ENCODE results near the gene PAQR7.
"Not testable (repeated sequence)": the region's sequence is repeated elsewhere in the genome, so short reads cannot be mapped to it uniquely, and the experiment has no call there.

PAQR7 gene

DNA sequence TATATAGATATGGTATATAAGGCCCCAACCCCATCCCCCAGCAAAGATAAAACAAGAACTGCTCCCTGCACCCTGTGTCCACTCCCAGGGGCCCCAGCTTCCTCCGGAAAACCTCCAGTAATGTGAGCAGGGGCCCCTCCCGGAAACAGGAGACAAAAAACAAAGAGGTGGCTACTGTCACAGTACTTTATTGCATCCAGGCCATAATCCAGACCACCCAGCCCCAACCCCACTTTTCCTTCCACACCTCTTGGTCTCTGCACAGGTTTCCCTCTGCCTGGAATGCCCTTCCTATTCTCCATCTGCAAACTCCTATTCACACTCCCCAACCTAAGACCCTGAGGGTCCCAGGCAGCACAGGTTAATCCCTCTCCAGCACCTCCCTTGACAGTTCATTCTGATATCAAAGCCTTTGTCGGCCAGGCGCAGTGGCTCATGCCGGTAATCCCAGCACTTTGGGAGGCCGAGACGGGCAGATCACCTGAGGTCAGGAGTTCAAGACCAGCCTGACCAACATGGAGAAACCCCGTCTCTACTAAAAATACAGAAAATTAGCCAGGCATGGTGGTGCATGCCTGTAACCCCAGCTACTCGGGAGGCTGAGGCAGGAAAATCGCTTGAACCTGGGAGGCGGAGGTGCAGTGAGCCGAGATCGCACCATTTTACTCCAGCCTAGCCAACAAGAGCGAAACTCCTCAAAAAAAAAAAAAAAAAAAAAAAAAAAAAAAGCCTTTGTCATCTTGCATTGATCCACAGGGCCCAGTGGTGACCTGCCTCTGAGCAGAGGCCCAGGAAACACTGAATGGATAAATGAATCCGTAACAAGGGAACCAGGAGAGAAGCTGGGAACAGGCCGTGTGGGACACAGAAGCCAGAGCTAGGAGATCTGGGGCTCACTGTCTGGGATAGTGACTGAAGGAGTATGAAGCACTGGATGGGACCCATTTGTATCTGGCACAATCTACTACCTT is 13.9 kb downstream of the PAQR7 start:
- TF ChIP-seq GATA1 (IDR thresholded peaks at IDR 0.05; ENCODE audit: low read depth, low read length) = no peak
- no peak for TF ChIP-seq POLR2A (IDR thresholded peaks at IDR 0.05; ENCODE audit: low read length)
- peak in 1 of 2 experiments; percentile 44 for DNase-seq

DNA sequence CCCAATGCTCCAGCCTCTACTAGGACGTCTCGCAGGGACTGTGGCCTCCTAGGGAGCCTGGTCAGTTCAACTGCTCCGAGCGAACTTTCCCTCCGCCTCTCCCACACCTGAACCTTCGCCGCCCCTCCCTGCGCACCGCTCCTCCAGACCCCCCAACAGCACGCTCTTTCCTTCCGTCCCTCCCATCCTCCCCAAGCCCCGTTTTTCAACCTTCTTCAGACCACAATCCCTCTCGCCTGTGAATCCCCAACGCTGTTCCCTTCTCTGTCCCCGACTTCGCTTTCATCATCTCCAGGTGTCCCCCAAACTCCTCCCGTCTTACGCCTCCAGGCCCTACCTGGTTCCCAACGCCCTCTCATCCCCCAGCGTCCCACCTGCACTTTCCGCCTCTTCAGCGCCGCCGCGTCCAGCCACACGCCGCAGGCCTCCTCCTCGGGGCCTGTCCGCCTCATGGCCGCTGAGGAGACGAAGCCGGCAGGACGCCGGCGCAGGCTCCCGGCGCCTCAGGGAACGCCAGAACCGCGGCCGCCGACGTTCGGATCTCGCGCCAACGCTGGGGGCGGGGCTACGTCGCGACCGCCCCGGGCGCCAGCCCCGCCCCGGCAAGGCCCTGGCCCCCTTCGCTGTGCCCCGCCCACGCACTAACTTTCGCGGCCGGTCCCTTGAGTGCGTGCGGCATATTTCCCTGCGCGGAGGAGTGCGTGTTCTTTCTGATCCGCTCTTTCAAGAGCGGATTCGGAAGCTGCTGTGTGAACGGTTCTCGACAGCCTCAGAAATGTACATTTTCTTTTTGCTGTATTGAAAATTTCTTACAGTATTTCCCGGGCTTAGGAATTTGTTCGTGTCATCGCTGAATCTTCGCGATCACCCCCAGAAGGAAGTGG is 16.4 kb downstream of the PAQR7 start, which contains the start of gene AUNIP:
TSS of gene AUNIP (minus strand) at position 552 of the 884 bp plus-strand sequence. CDS start at position 452, 100 bp downstream.
- TF ChIP-seq POLR2A (IDR thresholded peaks at IDR 0.05; ENCODE audit: low read length) (peak; percentile 89), GATA1 (IDR thresholded peaks at IDR 0.05; ENCODE audit: low read depth, low read length) (no peak)
- peak; percentile 94 to 96 for DNase-seq

DNA sequence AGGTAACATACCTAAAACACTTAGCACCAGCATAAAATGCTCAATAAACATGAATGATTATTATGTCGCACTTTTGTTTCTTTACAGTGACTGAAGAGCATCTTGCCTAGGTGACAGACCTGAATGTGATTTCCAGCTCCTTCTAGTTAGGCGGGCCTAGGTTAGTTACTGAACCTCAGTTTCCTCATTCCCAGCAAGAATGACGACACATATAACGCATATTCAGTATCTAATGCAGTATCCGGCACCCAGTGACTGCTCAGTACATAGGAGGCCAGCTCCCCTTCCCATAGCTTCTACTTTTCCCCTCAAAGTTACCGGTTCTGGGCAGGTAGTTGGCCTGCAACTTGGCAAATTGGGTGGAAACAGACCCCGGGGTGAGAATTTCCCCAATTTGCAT is 17.0 kb downstream of the PAQR7 start:
- peak in 1 of 2 experiments; percentile 59 for DNase-seq
- TF ChIP-seq GATA1 (IDR thresholded peaks at IDR 0.05; ENCODE audit: low read depth, low read length) (no peak), POLR2A (IDR thresholded peaks at IDR 0.05; ENCODE audit: low read length) (no peak)

DNA sequence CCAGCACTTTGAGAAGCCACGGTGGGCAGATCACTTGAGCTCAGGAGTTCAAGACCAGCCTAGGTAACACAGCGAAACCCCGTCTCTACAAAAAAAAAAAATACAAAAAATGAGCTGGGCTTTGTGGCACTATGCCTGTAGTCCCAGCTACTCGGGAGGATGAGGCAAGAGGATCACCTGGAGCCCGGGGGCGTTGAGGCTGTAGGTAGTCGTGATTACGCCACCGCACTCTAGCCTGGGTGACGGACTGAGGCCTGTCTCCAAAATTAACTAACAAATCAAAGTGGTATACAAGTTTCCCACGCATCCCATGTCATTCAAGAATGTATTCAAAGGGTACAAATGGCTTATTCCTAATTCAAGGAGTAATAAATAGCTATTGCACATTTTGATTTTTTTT is 18.7 kb downstream of the PAQR7 start:
- DNase-seq = no peak
- no peak for TF ChIP-seq GATA1 (IDR thresholded peaks at IDR 0.05; ENCODE audit: low read depth, low read length)
- no peak for TF ChIP-seq POLR2A (IDR thresholded peaks at IDR 0.05; ENCODE audit: low read length)

DNA sequence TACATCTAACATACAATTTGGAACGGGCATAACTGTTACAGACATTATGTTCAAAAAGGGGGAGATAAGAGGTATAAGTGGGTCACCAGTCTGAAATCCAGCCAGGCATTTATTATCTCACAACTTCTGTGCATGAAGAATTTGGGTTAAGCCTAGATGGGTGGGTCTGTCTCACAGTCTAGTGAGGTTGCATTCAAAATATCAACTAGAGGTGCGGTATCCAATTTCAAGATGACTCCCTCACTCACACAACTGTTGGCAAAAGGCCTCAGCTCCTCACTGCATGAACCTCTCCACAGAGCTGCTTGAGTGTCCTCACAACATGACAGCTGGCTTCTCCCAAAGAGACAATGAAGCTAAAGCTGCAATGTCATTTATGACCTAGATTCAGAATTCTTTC is 21.0 kb downstream of the PAQR7 start:
- peak; percentile 71 to 91 for DNase-seq
- TF ChIP-seq POLR2A (IDR thresholded peaks at IDR 0.05; ENCODE audit: low read length) (no peak), GATA1 (IDR thresholded peaks at IDR 0.05; ENCODE audit: low read depth, low read length) (no peak)

DNA sequence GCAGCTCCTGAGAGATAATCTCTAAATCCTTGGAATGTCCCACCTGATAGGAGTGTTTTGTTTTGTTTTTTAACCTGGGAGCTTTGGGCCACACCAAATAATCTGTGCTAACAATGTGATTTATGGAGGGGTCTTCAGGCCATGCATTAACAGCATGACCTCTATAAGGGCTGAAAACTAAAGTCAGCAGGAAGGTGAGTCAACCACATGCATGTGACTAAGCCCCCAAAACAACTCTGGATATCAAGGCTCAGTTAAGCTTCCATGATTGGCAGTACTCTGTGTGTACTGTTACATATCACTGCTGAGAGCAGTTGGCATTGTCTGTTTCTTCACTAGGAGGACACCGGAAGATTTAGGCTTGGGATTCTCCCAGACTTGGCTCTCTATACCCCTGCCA is 27.0 kb downstream of the PAQR7 start:
- TF ChIP-seq POLR2A (IDR thresholded peaks at IDR 0.05; ENCODE audit: low read length) (no peak), GATA1 (IDR thresholded peaks at IDR 0.05; ENCODE audit: low read depth, low read length) (no peak)
- no peak for DNase-seq

DNA sequence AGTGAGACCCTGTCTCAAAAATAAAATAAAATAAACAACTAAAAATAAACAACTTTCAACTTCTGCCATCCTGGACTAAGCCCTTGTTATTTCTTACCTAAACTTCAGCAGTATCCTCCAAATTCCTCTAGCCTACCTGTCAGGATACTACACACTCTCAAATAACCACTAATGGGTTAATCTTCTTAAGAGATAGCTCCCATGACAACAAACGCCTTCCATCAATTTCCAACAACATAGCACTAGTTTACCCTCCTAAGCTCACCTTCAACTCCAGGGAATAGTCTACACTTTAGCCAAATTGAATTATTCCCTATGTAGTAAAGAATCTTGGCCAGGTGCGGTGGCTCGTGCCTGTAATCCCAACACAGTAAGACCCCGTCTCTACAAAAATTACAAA is 27.6 kb downstream of the PAQR7 start:
- DNase-seq = no peak
- TF ChIP-seq GATA1 (IDR thresholded peaks at IDR 0.05; ENCODE audit: low read depth, low read length) (no peak), POLR2A (IDR thresholded peaks at IDR 0.05; ENCODE audit: low read length) (no peak)

DNA sequence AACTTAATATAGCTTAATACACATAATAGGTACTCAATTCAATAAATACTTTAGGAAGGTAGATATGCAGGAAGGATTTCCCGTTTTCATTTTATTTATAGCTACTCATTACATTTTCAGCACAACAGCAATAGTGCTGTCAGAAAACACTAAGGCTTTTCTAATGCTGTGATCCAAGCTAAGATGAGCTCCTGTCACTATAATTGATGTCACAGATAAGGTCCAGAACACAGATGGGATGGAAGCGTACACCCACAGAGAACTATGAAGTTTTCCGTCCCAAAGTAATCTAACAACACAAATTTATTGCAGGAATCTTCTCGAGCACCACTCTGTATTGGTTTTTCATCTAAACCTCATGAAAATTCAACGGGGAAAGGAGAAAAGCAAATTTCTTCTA is 29.8 kb downstream of the PAQR7 start:
- DNase-seq = no peak
- TF ChIP-seq GATA1 (IDR thresholded peaks at IDR 0.05; ENCODE audit: low read depth, low read length) (no peak), POLR2A (IDR thresholded peaks at IDR 0.05; ENCODE audit: low read length) (no peak)

DNA sequence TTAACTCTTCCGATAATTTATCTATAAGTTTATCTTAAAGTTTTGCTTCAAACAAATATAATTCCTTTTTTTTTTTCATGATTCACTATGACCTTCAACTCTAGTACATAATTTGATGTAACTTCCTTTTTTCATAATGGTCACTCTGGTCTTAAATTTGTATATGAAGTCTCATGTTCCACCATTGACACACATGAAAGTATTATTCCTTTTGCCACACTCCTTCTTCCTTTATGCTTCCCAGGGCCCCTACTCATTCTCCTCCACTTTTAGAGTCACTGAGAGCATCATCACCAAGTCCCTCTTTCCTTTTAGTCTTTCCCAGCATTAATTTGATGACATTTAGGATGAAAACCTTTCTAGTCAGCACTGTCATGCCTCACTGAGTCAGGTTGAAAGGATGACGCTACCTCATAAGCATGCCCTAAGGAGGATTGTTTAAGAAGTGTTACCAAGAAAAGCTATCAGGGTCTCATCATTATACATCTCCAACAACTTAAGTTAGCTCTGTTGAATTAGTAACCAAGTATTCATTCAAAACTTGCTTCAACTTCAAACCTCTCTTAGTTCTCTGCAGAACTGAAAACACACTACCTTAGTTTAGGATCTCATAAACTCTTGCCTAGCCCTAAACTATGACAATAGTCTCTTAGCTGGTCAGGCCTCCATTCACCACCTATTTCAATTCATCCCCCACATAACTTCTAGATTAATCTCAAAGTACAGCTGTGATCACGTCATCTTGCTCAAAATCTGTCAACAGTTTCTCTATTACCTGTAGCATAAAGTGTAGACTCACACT is 30.8 kb downstream of the PAQR7 start:
- TF ChIP-seq GATA1 (IDR thresholded peaks at IDR 0.05; ENCODE audit: low read depth, low read length) = no peak
- no peak for TF ChIP-seq POLR2A (IDR thresholded peaks at IDR 0.05; ENCODE audit: low read length)
- no peak for DNase-seq

DNA sequence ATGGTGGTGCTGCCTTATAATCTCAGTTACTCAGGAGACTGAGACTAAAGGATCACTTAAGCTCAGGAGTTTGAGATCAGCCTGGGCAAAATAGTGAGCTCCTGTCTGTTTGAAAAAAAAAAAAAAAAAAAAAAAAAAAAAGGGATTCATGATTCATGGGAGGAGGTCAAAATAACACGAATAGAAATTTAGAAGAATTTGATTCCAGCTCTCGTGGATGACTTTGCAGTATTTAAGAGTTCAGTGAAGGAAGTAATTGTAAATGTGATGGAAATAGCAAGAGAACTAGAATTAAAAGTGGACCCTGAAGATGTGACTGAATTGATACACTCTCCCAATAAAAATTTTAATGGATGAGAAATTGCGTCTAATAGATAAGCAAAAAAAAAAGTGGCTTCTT is 32.0 kb downstream of the PAQR7 start:
- no peak for TF ChIP-seq GATA1 (IDR thresholded peaks at IDR 0.05; ENCODE audit: low read depth, low read length)
- no peak for TF ChIP-seq POLR2A (IDR thresholded peaks at IDR 0.05; ENCODE audit: low read length)
- no peak for DNase-seq

DNA sequence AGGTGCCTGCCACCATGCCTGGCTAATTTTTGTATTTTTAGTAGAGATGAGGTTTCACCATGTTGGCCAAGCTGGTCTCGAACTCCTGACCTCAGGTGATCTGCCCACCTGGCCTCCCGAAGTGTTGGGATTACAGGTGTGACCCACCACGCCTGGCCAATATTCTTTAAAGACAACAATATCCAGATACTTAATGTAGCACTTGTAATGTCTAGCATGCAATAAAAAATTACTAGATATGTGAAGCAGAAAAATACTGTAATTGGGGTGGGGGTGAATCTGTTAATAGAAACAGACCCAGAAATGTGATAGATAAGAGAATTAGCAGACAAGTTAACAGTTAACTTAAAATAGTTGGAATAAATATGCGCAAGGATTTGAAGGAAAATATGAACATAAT is 35.7 kb downstream of the PAQR7 start:
- not testable (repeated sequence) for DNase-seq

DNA sequence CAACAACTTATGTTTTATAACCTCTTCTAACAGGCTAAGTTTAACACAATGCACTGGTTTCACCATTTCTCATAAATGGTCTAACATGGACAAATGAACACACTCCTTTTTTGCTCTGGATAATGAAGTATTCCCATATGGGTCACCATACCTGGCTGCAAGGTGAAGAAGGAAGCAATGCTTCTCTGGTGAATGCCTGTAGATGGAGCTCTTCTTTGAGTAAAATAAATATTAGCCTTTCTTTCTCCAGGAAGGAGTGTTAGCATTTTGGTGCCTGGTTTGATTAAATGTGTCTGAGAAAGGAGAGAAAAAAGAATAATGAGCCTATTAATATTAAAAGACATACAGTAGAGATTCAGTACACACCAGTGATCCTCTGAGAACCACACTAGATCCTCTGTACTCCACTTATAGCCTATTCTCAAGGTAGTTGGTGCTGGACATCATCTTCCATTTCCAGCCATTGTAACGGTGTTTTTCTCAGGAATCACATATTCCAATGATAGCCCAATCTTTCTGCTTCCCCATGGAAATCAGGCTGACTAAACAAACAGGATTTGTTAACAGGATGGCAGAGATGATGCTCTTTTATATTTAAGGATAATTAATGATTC is 38.1 kb downstream of the PAQR7 start:
- TF ChIP-seq POLR2A (IDR thresholded peaks at IDR 0.05; ENCODE audit: low read length) (no peak), GATA1 (IDR thresholded peaks at IDR 0.05; ENCODE audit: low read depth, low read length) (no peak)
- no peak for DNase-seq

DNA sequence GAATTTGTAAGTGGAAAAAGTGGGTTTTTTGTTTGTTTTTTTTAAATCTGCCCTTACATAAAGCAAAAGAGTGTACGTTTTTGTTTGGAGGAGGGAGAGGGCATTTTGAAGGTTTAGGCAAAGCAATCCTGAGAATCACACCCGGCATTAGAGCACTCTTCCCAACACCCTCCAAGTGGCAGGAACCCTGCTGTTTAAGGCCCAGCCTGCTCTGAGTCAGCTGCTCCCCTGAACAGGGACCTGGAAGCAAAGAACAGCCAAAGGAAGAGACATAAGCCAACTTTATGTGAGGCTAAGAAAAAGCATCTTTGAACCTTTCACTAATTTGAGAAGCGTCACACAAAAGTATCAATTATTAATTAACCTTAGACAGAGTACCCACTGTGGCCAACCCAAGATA is 38.8 kb downstream of the PAQR7 start:
- TF ChIP-seq POLR2A (IDR thresholded peaks at IDR 0.05; ENCODE audit: low read length) (no peak), GATA1 (IDR thresholded peaks at IDR 0.05; ENCODE audit: low read depth, low read length) (no peak)
- no peak for DNase-seq

Measured in erythroblast (primary cell).